Measurements from ENCODE around the gene COL24A1. TPM values are rescaled to one million over a fixed set of nuclear protein-coding genes. Genes with fewer than 3 reads are reported as not detected.

The COL24A1 gene
- total RNA-seq, 3 donors from 2014 or later = 0.33 to 1.3 (median 0.48) TPM

- H3K9me3 ChIP-seq = no peaks in the 10 kb centered on the region
- no peak overlapping the region for H3K4me3 ChIP-seq
- intact Hi-C loops (cut with DNase I; ENCODE audit: low total_unique reads) = no loop called here
- H3K27ac ChIP-seq = no peak overlapping the region
- no peaks in the 10 kb centered on the region for H3K27me3 ChIP-seq
- H3K36me3 ChIP-seq = no peaks in the 10 kb centered on the region
- TF ChIP-seq, protein P1, sequence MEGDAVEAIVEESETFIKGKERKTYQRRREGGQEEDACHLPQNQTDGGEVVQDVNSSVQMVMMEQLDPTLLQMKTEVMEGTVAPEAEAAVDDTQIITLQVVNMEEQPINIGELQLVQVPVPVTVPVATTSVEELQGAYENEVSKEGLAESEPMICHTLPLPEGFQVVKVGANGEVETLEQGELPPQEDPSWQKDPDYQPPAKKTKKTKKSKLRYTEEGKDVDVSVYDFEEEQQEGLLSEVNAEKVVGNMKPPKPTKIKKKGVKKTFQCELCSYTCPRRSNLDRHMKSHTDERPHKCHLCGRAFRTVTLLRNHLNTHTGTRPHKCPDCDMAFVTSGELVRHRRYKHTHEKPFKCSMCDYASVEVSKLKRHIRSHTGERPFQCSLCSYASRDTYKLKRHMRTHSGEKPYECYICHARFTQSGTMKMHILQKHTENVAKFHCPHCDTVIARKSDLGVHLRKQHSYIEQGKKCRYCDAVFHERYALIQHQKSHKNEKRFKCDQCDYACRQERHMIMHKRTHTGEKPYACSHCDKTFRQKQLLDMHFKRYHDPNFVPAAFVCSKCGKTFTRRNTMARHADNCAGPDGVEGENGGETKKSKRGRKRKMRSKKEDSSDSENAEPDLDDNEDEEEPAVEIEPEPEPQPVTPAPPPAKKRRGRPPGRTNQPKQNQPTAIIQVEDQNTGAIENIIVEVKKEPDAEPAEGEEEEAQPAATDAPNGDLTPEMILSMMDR (IDR thresholded peaks at IDR 0.05) = no peak
- TF ChIP-seq POLR2A (IDR thresholded peaks at IDR 0.05) (no peak), POLR2AphosphoS5 (IDR thresholded peaks at IDR 0.05) (no peak)
- no peaks in the 10 kb centered on the region for H3K4me1 ChIP-seq
- DNase-seq (ENCODE audit: low spot score in 2 of 2) = no peak
These were observed 473.1 kb downstream of the COL24A1 start for GRCh38 chr1:85683292-85684025.

- Histone ChIP-seq H3K4me3 (no peak overlapping the region), H3K27ac (no peak overlapping the region), H3K36me3 (no peaks in the 10 kb centered on the region), H3K9me3 (no peaks in the 10 kb centered on the region), H3K4me1 (no peaks in the 10 kb centered on the region), H3K27me3 (no peaks in the 10 kb centered on the region)
- TF ChIP-seq, protein P1 (IDR thresholded peaks at IDR 0.05) = no peak
- TF ChIP-seq POLR2AphosphoS5 (IDR thresholded peaks at IDR 0.05) (no peak), POLR2A (IDR thresholded peaks at IDR 0.05) (no peak)
- intact Hi-C loops (cut with DNase I; ENCODE audit: low total_unique reads) = no loop called here
- no peak for DNase-seq (ENCODE audit: low spot score in 2 of 2)
These were observed 475.5 kb downstream of the COL24A1 start for GRCh38 chr1:85681087-85681486.

Other genes with a start within 250 kb of the COL24A1 start
- gene ODF2L, start 239.6 kb upstream of the COL24A1 start, total RNA-seq = 100 to 1,000 TPM in 1 of 3 donors, 10 to 100 TPM in 2; 39.8 to 122 (median 72.8) TPM

Data from breast epithelium (tissue), 4 donors.